Cardiac muscle cell (in vitro differentiated cells and primary cell): ENCODE results near the gene C19orf12. TPM values are rescaled to one million over a fixed set of nuclear protein-coding genes. Genes with fewer than 3 reads are reported as not detected.

Experiments
- DNase-seq, 2 donors: peaks; one replicate each; pipeline versions ENCODE4 v3.0.0 to v3.0.0-alpha.2; 2010 to 2017; ENCODE audit warnings: low read depth in 1 of 2, low spot score in 1 of 2
- H3K27ac ChIP-seq: fragments of 200-600 bp; sonication (generic); 2 replicates; pipeline ENCODE4 v1.5.1; 2016
- H3K27me3 ChIP-seq: fragments of 200-600 bp; sonication (generic); 2 replicates; pipeline ENCODE4 v1.6.0; 2016; ENCODE audit warnings: control low read depth
- H3K36me3 ChIP-seq: fragments of 200-600 bp; sonication (generic); 2 replicates; pipeline ENCODE4 v1.5.1; 2016; ENCODE audit warnings: control low read depth
- H3K4me1 ChIP-seq: fragments of 200-600 bp; sonication (generic); 2 replicates; pipeline ENCODE4 v1.8.1; 2017; ENCODE audit warnings: low read depth, mild to moderate bottlenecking, mixed run types
- H3K4me3 ChIP-seq: fragments of 200-600 bp; sonication (generic); 2 replicates; pipeline ENCODE4 v1.5.1; 2016; ENCODE audit warnings: mild to moderate bottlenecking
- H3K9me3 ChIP-seq: fragments of 200-600 bp; sonication (generic); 2 replicates; pipeline ENCODE4 v1.5.1; 2017; ENCODE audit warnings: low read depth, mild to moderate bottlenecking, control low read depth
- polyA plus RNA-seq: library from polyadenylated mRNA; unstranded; fragments of >200 nt; fragmentation: Nextera tagmentation; extraction: Ambion mirVana; gene quantifications from 2 replicates; pipeline ENCODE4 v1.2.1, GENCODE V29; 2016
- total RNA-seq: library from RNA; depleted of rRNA; stranded (reverse); fragments of >200 nt; gene quantifications from 2 replicates; pipeline ENCODE4 v1.2.3, GENCODE V29; 2016
- TF ChIP-seq, protein P1 (sequence below): IDR thresholded peaks from 2 replicates; pipeline ENCODE4 v1.5.1; 2012; ENCODE audit warnings: low read depth, mild to moderate bottlenecking, low read length

Gene C19orf12
- total and polyA plus RNA-seq, 2 experiments from 2014 or later, result 46.2 to 54.7 TPM

- no peak overlapping the region for H3K27ac ChIP-seq
- no peak overlapping the region for H3K4me3 ChIP-seq
- H3K9me3 ChIP-seq, result no peaks in the 10 kb centered on the region
- TF ChIP-seq, protein P1, sequence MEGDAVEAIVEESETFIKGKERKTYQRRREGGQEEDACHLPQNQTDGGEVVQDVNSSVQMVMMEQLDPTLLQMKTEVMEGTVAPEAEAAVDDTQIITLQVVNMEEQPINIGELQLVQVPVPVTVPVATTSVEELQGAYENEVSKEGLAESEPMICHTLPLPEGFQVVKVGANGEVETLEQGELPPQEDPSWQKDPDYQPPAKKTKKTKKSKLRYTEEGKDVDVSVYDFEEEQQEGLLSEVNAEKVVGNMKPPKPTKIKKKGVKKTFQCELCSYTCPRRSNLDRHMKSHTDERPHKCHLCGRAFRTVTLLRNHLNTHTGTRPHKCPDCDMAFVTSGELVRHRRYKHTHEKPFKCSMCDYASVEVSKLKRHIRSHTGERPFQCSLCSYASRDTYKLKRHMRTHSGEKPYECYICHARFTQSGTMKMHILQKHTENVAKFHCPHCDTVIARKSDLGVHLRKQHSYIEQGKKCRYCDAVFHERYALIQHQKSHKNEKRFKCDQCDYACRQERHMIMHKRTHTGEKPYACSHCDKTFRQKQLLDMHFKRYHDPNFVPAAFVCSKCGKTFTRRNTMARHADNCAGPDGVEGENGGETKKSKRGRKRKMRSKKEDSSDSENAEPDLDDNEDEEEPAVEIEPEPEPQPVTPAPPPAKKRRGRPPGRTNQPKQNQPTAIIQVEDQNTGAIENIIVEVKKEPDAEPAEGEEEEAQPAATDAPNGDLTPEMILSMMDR, result no peak
- H3K36me3 ChIP-seq, result no peaks in the 10 kb centered on the region
- no peaks in the 10 kb centered on the region for H3K27me3 ChIP-seq
- H3K4me1 ChIP-seq, result no peaks in the 10 kb centered on the region
- no peak for DNase-seq
Observed at GRCh38 chr19:29752450-29753025, 37.5 kb upstream of the C19orf12 start.

DNA sequence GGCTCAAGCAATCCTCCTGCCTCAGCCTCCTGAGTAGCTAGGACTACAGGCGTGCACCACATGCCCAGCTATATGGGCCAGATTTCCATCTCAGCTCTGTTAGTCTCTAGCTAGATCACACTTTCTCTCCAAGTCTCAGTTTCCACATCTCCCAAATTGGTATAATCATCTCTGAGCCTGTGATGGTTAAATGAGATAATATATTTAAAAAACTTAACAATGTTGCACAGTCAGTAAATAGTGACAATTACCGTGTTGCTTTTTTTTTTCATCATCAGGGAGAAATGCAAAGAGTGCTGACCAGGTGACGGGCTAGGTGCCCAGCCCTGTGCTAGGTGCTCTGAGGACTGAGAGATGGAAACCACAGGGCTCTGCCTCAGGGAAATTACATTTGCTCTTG, 36.9 kb upstream of the C19orf12 start:
- no peak overlapping the region for H3K4me3 ChIP-seq
- DNase-seq, result no peak
- TF ChIP-seq, protein P1, result no peak
- no peaks in the 10 kb centered on the region for H3K27me3 ChIP-seq
- H3K9me3 ChIP-seq, result no peaks in the 10 kb centered on the region
- no peak overlapping the region for H3K27ac ChIP-seq
- no peaks in the 10 kb centered on the region for H3K36me3 ChIP-seq
- H3K4me1 ChIP-seq, result no peaks in the 10 kb centered on the region

DNA sequence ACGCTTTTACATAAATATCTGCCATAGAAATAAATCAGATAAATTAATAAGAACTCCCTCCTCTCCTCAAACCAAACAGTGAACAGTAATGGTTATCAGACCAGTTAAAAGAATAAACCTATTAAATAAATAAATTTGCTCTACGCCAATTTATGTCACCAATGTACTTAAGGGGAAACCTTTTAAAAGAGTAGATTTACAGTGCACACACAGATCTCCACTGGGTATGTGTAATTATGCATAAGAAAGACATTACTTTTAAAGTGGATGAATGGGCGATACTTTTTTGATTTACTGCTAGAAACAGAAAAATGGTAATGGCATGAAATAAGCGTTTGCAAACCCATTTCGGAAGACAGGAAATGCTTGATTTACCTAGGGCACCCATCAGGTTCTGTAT, 34.9 kb upstream of the C19orf12 start:
- DNase-seq, result no peak
- Histone ChIP-seq H3K9me3 (no peaks in the 10 kb centered on the region), H3K27ac (no peak overlapping the region), H3K4me3 (no peak overlapping the region), H3K27me3 (no peaks in the 10 kb centered on the region), H3K4me1 (no peaks in the 10 kb centered on the region), H3K36me3 (no peaks in the 10 kb centered on the region)
- TF ChIP-seq, protein P1, result no peak

- no peak for DNase-seq
- TF ChIP-seq, protein P1, result no peak
- Histone ChIP-seq H3K27ac (no peak overlapping the region), H3K36me3 (no peaks in the 10 kb centered on the region), H3K9me3 (no peaks in the 10 kb centered on the region), H3K27me3 (no peaks in the 10 kb centered on the region), H3K4me3 (no peak overlapping the region), H3K4me1 (no peaks in the 10 kb centered on the region)
Observed at GRCh38 chr19:29748996-29749849, 34.2 kb upstream of the C19orf12 start.

DNA sequence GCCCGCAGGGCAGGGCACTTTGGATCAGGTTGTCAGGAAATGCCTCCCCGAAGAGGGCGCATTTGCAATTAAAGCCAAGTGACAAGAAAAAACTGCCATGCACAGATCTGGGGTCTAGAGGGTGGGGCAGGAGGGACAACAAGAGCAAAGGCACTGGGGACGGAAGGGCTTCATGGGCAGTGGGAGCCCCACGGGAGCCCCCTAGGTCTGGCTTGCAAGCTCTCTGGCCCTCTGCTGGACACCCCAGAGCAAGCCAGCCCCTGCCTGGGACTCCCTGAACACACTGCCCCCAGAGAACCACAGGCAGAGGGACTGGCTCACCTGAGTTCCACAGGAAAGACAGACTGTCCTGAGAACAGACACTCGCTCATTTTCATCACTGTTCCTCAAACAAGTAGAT, 30.2 kb upstream of the C19orf12 start:
- TF ChIP-seq, protein P1, result no peak
- no peaks in the 10 kb centered on the region for H3K27me3 ChIP-seq
- no peaks in the 10 kb centered on the region for H3K36me3 ChIP-seq
- H3K4me3 ChIP-seq, result no peak overlapping the region
- H3K9me3 ChIP-seq, result no peaks in the 10 kb centered on the region
- DNase-seq, result peak in 1 of 2 donors; percentile 16
- no peaks in the 10 kb centered on the region for H3K4me1 ChIP-seq
- no peak overlapping the region for H3K27ac ChIP-seq
